HG03342 (cell line): ENCODE data around the gene SPHK1.
A peak's percentile ranks its signal among the peaks of the same experiment; 100 is the strongest.
"Not testable (repeated sequence)": the region's sequence is repeated elsewhere in the genome, so short reads cannot be mapped to it uniquely, and the experiment has no call there.

Source experiments
- ATAC-seq: cut with Tn5 transposase; IDR thresholded peaks from one replicate; pipeline ENCODE4 v1.9.1; 2021; ENCODE audit warnings: mild to moderate bottlenecking, moderate library complexity; ENCODE audit not compliant: unreplicated experiment

SPHK1 gene

GRCh38 chr17:76384222-76384986 is at the start of gene SPHK1:
TSS of gene SPHK1 (plus strand) at chr17:76384609. CDS start at chr17:76385645, 1,036 bp downstream.
- no peak for ATAC-seq

GRCh38 chr17:76335716-76336381 is 48.6 kb upstream of the SPHK1 start:
- ATAC-seq, result no peak

GRCh38 chr17:76336756-76337412 is 47.5 kb upstream of the SPHK1 start:
- ATAC-seq, result no peak

GRCh38 chr17:76337413-76337777 is 47.0 kb upstream of the SPHK1 start:
- ATAC-seq, result no peak

- ATAC-seq, result no peak
These were observed 43.1 kb upstream of the SPHK1 start for GRCh38 chr17:76341301-76341700.

GRCh38 chr17:76343106-76343505 is 41.3 kb upstream of the SPHK1 start:
- ATAC-seq, result no peak

- ATAC-seq, result no peak
These were observed 38.9 kb upstream of the SPHK1 start for GRCh38 chr17:76345377-76345974.

GRCh38 chr17:76346936-76347335 is 37.5 kb upstream of the SPHK1 start:
- not testable (repeated sequence) for ATAC-seq

GRCh38 chr17:76350463-76350862 is 33.9 kb upstream of the SPHK1 start:
- ATAC-seq, result no peak

- ATAC-seq, result no peak
These were observed 32.8 kb upstream of the SPHK1 start for GRCh38 chr17:76351526-76352071.

GRCh38 chr17:76353004-76353598 is 31.3 kb upstream of the SPHK1 start:
- peak; percentile 10 for ATAC-seq

- peak; percentile 79 for ATAC-seq
These were observed 30.7 kb upstream of the SPHK1 start, which contains the start of gene PRPSAP1 for GRCh38 chr17:76353599-76354316. TSS of gene PRPSAP1 (minus strand) at chr17:76353916. CDS start at chr17:76353703, 213 bp downstream.

GRCh38 chr17:76354317-76354729 is 30.1 kb upstream of the SPHK1 start:
- no peak for ATAC-seq

- no peak for ATAC-seq
These were observed 29.6 kb upstream of the SPHK1 start for GRCh38 chr17:76354747-76355310.

- no peak for ATAC-seq
These were observed 27.5 kb upstream of the SPHK1 start for GRCh38 chr17:76356803-76357456.

- no peak for ATAC-seq
These were observed 26.7 kb upstream of the SPHK1 start for GRCh38 chr17:76357597-76358158.

- no peak for ATAC-seq
These were observed 25.0 kb upstream of the SPHK1 start for GRCh38 chr17:76359375-76359774.

- not testable (repeated sequence) for ATAC-seq
These were observed 24.6 kb upstream of the SPHK1 start for GRCh38 chr17:76359776-76360175.

GRCh38 chr17:76360461-76360860 is 23.9 kb upstream of the SPHK1 start:
- ATAC-seq, result no peak
